ENCODE results near the gene GJC2. TPM values are rescaled to one million over a fixed set of nuclear protein-coding genes. Genes with fewer than 3 reads are reported as not detected.

Gene GJC2
- total and polyA plus RNA-seq, 12 donors: 0.61 to 1.5 (median 1.2) TPM

- Histone ChIP-seq H3K4me1 (peaks cover 0 to 7% (median 0%) of the 10 kb centered on the region in 9 donors), H3K27ac (peak overlapping the region in 2 of 10 donors; percentile 75 to 82), H3K27me3 (no peaks in the 10 kb centered on the region), H3K36me3 (no peaks in the 10 kb centered on the region), H3K9me3 (peaks cover 0 to 27% (median 12%) of the 10 kb centered on the region in 11 donors), H3K4me3 (no peak overlapping the region)
- TF ChIP-seq CTCF (IDR thresholded peaks at IDR 0.05): no peak
- DNase-seq: no peak
- WGBS, 2 donors: 68 to 71% methylated on average over 2 of the region's 2 CpGs
- intact Hi-C loops (cut with DNase I): no loop called here
- no peak for ATAC-seq
These were observed 49.4 kb downstream of the GJC2 start for GRCh38 chr1:228198977-228199590.

GRCh38 chr1:228204958-228205357, 55.2 kb downstream of the GJC2 start:
- H3K4me1 ChIP-seq: peaks cover 3 to 30% (median 20%) of the 10 kb centered on the region in 9 donors
- no peak for ATAC-seq
- intact Hi-C loops (cut with DNase I): loop anchor here in 6 of 10 donors (5.0 to 10.0 kb wide), 2 partner anchors 38 to 70 kb away; partner anchors contain the start of gene IBA57 (in 5 of the 6)
- no peak for DNase-seq
- TF ChIP-seq CTCF (IDR thresholded peaks at IDR 0.05): no peak
- no peak overlapping the region for H3K27ac ChIP-seq
- peaks cover 0 to 3% (median 0%) of the 10 kb centered on the region in 7 donors for H3K27me3 ChIP-seq
- H3K36me3 ChIP-seq: no peaks in the 10 kb centered on the region
- WGBS, 2 donors: 71 to 76% methylated on average over 8 of the region's 8 CpGs
- no peak overlapping the region for H3K4me3 ChIP-seq
- peaks cover 0 to 6% (median 0%) of the 10 kb centered on the region in 11 donors for H3K9me3 ChIP-seq

- 42 to 50% methylated on average over 15 of the region's 15 CpGs for WGBS, 2 donors
- DNase-seq (no peak), ATAC-seq (no peak)
- Histone ChIP-seq H3K4me3 (no peak overlapping the region), H3K4me1 (peaks cover 3 to 36% (median 22%) of the 10 kb centered on the region in 9 donors), H3K27me3 (peaks cover 0 to 3% (median 0%) of the 10 kb centered on the region in 7 donors), H3K9me3 (no peaks in the 10 kb centered on the region), H3K27ac (peak overlapping the region in 6 of 10 donors; percentile 92 to 100 (median 97)), H3K36me3 (no peaks in the 10 kb centered on the region)
- intact Hi-C loops (cut with DNase I): loop anchor here in 6 of 10 donors (5.0 to 10.0 kb wide), 2 partner anchors 38 to 71 kb away; partner anchors contain the start of gene IBA57 (in 5 of the 6)
- TF ChIP-seq CTCF (IDR thresholded peaks at IDR 0.05): no peak
These were observed 56.1 kb downstream of the GJC2 start for GRCh38 chr1:228205526-228206436.
